PFSK-1 (cell line): ENCODE measurements around the gene SORBS2.

Experiments used
- FOXP2 ChIP-seq: optimal IDR thresholded peaks from 2 replicates; pipeline ENCODE3; 2011; ENCODE audit warnings: borderline replicate concordance, control low read depth, inconsistent platforms; ENCODE audit not compliant: insufficient read depth; ENCODE audit errors: extremely low read length, extremely low read depth
- POLR2AphosphoS5 ChIP-seq: IDR thresholded peaks from 2 replicates; pipeline ENCODE4 v1.6.1; 2012; ENCODE audit warnings: low read depth, mild to moderate bottlenecking, control low read depth, low read length, moderate library complexity
- SIN3A ChIP-seq: IDR thresholded peaks from 2 replicates; pipeline ENCODE4 v1.6.1; 2012; ENCODE audit warnings: mild to moderate bottlenecking, low read length, moderate library complexity, borderline replicate concordance; ENCODE audit not compliant: insufficient read depth
- TAF1 ChIP-seq: IDR thresholded peaks from 2 replicates; pipeline ENCODE4 v1.6.1; 2012; ENCODE audit warnings: low read length, control low read depth, borderline replicate concordance; ENCODE audit not compliant: insufficient read depth
- TF ChIP-seq, protein P1 (sequence below), 2 experiments: IDR thresholded peaks; 2 replicates each; pipeline versions ENCODE4 v1.6.1 to v1.8.0; 2011 to 2012; ENCODE audit warnings: low read depth in 2 of 2, low read length in 2 of 2, control low read depth in 1 of 2, inconsistent platforms in 1 of 2, mild to moderate bottlenecking in 1 of 2, moderate library complexity in 1 of 2; ENCODE audit not compliant: insufficient read depth in 1 of 2

The SORBS2 gene

DNA sequence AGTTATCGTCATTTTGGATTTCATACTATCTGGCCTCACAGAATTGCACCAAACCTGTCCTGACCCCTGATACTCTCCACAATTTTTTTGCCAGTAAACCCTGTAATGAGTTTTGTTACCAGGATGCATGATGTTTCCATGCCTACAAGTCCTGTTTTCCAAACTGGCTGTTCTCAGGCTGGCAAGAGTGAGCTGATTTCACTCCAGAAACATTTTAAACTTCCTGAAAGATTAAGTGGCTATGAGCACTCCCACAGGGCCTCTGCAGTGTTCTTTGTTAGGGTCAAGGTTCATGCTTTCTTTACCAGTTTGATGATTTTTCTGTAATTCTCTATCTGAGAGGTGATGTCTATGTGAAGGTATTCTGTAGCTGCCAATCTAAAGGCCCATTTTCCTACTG lies 245.0 kb downstream of the SORBS2 start:
- TF ChIP-seq SIN3A (no peak), POLR2AphosphoS5 (no peak), TAF1 (no peak), FOXP2 (no peak)
- TF ChIP-seq, protein P1, sequence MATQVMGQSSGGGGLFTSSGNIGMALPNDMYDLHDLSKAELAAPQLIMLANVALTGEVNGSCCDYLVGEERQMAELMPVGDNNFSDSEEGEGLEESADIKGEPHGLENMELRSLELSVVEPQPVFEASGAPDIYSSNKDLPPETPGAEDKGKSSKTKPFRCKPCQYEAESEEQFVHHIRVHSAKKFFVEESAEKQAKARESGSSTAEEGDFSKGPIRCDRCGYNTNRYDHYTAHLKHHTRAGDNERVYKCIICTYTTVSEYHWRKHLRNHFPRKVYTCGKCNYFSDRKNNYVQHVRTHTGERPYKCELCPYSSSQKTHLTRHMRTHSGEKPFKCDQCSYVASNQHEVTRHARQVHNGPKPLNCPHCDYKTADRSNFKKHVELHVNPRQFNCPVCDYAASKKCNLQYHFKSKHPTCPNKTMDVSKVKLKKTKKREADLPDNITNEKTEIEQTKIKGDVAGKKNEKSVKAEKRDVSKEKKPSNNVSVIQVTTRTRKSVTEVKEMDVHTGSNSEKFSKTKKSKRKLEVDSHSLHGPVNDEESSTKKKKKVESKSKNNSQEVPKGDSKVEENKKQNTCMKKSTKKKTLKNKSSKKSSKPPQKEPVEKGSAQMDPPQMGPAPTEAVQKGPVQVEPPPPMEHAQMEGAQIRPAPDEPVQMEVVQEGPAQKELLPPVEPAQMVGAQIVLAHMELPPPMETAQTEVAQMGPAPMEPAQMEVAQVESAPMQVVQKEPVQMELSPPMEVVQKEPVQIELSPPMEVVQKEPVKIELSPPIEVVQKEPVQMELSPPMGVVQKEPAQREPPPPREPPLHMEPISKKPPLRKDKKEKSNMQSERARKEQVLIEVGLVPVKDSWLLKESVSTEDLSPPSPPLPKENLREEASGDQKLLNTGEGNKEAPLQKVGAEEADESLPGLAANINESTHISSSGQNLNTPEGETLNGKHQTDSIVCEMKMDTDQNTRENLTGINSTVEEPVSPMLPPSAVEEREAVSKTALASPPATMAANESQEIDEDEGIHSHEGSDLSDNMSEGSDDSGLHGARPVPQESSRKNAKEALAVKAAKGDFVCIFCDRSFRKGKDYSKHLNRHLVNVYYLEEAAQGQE (IDR thresholded peaks at IDR 0.05; ENCODE audit: insufficient read depth in 1 of 2, low read depth in 2 of 2, low read length in 2 of 2) = no peak

DNA sequence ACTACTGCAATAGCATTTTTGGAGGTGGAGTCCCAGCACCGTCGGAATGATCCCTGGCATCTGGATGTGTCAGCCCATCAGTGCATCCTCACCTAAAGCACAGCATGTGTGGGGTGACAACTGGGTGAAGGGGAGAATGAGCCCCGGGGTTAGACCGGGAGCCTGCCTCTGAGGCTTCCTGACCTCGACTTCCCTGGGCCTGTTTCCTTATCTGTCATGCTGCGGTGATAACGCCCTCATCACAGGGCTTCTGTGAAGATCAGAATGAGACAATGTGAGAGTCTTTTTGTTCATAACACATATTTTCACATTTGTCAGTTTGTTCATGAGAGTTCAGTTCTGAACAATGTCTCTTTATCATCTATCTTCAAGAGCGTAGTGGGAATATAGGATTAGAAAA lies 245.6 kb downstream of the SORBS2 start:
- TF ChIP-seq FOXP2 (no peak), POLR2AphosphoS5 (no peak), TAF1 (no peak), SIN3A (no peak)
- TF ChIP-seq, protein P1 (IDR thresholded peaks at IDR 0.05; ENCODE audit: insufficient read depth in 1 of 2, low read depth in 2 of 2, low read length in 2 of 2) = no peak

DNA sequence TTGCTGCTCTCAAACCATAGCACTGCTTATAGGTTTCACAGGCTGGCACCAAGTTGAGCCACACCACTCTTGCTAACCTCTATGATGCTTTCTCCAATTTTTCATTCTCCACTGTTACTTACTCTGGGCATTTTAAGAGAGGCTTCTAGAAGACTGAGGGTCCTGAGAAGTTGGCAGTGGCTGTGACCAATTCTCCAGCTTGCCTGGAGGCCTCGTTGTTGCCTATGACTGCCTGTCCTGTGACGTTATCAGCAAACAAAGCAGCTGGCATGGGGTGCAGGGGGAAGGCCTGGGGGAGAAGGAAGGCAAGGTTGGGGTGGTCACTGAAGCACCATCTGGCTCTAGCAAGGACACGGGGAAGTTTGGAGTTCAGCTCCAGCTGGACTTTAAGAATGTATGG lies 246.3 kb downstream of the SORBS2 start:
- TF ChIP-seq, protein P1 (IDR thresholded peaks at IDR 0.05; ENCODE audit: insufficient read depth in 1 of 2, low read depth in 2 of 2, low read length in 2 of 2) = no peak
- TF ChIP-seq POLR2AphosphoS5 = no peak

DNA sequence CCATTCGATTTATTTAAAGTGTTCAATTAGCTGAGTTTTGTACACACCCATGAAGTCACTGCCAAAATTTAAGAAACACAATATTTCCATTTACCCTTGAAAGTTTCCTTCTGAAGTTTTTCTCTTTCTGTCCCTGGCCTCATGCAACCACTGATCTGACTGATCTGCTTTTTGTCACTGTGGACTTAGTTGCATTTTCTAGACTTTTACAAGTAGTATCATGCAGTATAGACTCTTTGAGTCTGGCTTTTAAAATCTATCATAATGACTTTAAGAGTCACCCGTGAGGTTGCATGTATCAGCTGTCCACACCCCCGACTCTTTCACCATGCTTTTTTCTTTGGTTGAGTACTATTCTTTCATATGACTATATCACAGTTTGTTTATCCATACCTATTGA lies 247.6 kb downstream of the SORBS2 start:
- TF ChIP-seq SIN3A (no peak), POLR2AphosphoS5 (no peak), FOXP2 (no peak), TAF1 (no peak)
- TF ChIP-seq, protein P1 (IDR thresholded peaks at IDR 0.05; ENCODE audit: insufficient read depth in 1 of 2, low read depth in 2 of 2, low read length in 2 of 2) = no peak

DNA sequence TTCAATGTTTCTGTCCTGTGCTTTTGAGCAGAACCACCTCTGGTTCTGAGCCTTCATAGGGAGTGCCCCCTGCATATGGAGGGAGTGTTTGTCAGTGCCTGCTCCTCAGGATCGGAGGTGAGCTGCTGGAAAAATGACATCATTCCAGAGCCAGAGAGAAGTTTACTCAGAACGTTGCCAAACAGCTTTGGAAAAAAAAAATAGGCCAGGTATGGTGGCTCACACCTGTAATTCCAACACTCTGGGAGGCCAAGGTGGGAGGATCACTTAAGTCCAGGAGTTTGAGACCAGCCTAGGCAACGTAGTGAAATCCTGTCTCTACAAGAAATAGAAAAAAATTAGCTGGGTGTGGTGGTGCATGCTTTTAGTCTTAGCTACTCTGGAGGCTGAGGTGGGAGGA lies 249.5 kb downstream of the SORBS2 start:
- TF ChIP-seq TAF1 (no peak), SIN3A (no peak), FOXP2 (no peak), POLR2AphosphoS5 (no peak)
- TF ChIP-seq, protein P1 (IDR thresholded peaks at IDR 0.05; ENCODE audit: insufficient read depth in 1 of 2, low read depth in 2 of 2, low read length in 2 of 2) = no peak
